Loucy (cell line): Measurements from ENCODE around the gene TMEM170A.
"Not testable (repeated sequence)": the region's sequence is repeated elsewhere in the genome, so short reads cannot be mapped to it uniquely, and the experiment has no call there.

Experiments
- EZH2phosphoT487 ChIP-seq: fragments of 200-600 bp; IDR thresholded peaks from 2 replicates; pipeline ENCODE4 v1.6.1; 2018; ENCODE audit warnings: antibody characterized with exemption, mild to moderate bottlenecking, moderate library complexity, borderline replicate concordance
- TF ChIP-seq, protein P1 (sequence below): fragments of 200-600 bp; sonication (generic); conservative IDR thresholded peaks from 2 replicates; pipeline ENCODE4 v1.5.1; 2014; ENCODE audit warnings: mild to moderate bottlenecking, antibody characterized with exemption, low read length

GRCh38 chr16:75426524-75426923 is 38.0 kb downstream of the TMEM170A start:
- TF ChIP-seq, protein P1, sequence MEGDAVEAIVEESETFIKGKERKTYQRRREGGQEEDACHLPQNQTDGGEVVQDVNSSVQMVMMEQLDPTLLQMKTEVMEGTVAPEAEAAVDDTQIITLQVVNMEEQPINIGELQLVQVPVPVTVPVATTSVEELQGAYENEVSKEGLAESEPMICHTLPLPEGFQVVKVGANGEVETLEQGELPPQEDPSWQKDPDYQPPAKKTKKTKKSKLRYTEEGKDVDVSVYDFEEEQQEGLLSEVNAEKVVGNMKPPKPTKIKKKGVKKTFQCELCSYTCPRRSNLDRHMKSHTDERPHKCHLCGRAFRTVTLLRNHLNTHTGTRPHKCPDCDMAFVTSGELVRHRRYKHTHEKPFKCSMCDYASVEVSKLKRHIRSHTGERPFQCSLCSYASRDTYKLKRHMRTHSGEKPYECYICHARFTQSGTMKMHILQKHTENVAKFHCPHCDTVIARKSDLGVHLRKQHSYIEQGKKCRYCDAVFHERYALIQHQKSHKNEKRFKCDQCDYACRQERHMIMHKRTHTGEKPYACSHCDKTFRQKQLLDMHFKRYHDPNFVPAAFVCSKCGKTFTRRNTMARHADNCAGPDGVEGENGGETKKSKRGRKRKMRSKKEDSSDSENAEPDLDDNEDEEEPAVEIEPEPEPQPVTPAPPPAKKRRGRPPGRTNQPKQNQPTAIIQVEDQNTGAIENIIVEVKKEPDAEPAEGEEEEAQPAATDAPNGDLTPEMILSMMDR = not testable (repeated sequence)
- not testable (repeated sequence) for TF ChIP-seq EZH2phosphoT487
